Measurements from ENCODE around the gene CASP10. TPM values are rescaled to one million over a fixed set of nuclear protein-coding genes. Genes with fewer than 3 reads are reported as not detected.
A peak's percentile ranks its signal among the peaks of the same experiment; 100 is the strongest.

Gene CASP10
- total RNA-seq, 2 experiments from 2014 or later = 15.9 to 16.7 TPM

DNA sequence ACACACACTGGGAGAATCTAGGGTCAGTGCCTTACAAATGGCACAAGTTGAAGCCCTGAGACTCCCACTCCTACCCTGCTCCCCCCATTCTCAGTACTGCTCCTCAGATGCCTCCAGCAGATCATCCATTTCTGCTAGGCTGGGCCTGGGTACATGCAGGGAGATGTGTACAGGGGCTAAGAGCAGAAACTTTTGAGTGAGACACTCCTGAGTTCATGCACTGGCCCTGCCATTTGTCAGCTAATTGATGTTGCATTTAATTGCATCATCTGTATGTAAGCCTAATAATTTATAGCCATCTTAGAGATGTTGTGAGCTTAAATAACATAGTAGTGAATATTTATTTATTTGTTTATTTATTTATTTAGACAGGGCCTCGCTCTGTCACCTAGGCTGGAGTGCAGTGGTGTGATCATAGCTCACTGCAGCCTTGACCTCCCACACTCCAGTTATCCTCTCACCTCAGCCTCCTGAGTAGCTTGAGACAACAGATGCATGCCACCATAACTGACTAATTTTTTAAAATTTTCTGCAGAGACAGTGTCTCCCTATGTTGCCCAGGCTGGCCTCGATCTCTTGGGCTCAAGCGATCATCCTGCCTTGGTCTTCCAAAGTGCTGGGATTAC is 72.6 kb downstream of the CASP10 start:
- peaks cover 5% of the 10 kb centered on the region for H3K9me3 Mint-ChIP-seq
- H3K27ac Mint-ChIP-seq = peak overlapping the region; percentile 73
- no peak for DNase-seq
- no peaks in the 10 kb centered on the region for H3K27me3 Mint-ChIP-seq
- H3K36me3 Mint-ChIP-seq = peaks cover 30% of the 10 kb centered on the region
- intact Hi-C loops (cut with micrococcal nuclease) = loop anchor here (10.0 kb wide), 1 partner anchor 551 kb away; no protein-coding TSS in a partner anchor
- ChIA-PET POLR2A (no interaction called here), CTCF (interaction anchor here (3.4 kb wide), 1 partner anchor 22 kb away, joined by 30 read pairs; no protein-coding TSS in a partner anchor)
- peaks cover 76% of the 10 kb centered on the region for H3K4me1 Mint-ChIP-seq (ENCODE audit: low read depth)
- no peak overlapping the region for H3K4me3 Mint-ChIP-seq

DNA sequence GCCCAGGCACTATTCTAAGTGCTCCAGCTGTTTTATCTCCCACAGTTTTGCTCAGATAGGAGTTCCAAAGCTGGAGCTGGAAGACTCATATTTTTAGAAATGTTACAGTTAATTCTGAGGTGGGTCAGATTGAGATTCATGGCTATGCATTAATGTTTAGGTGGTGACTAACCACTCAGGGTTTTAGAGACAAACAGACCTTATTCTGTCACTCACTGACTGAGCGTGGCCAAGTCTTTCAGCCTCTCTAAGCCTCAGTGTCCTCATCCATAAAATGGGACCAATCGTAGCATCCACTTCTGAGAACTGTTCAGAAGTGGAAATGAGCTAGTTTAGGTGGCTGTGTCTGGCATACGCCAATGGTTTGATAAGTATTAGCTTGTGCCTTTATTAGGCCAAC is 73.1 kb downstream of the CASP10 start:
- no peaks in the 10 kb centered on the region for H3K27me3 Mint-ChIP-seq
- CTCF ChIA-PET = interaction anchor here (1.8 to 3.4 kb wide), 2 partner anchors 19 to 23 kb away, joined by 7 to 30 read pairs; no protein-coding TSS in a partner anchor
- peak overlapping the region; percentile 98 for H3K27ac Mint-ChIP-seq
- DNase-seq = no peak
- peaks cover 2% of the 10 kb centered on the region for H3K9me3 Mint-ChIP-seq
- H3K36me3 Mint-ChIP-seq = peaks cover 28% of the 10 kb centered on the region
- POLR2A ChIA-PET = interaction anchor here (1.4 to 9.8 kb wide), 2 partner anchors 14 to 23 kb away, joined by 4 to 96 read pairs; no protein-coding TSS in a partner anchor
- peaks cover 71% of the 10 kb centered on the region for H3K4me1 Mint-ChIP-seq (ENCODE audit: low read depth)
- H3K4me3 Mint-ChIP-seq = no peak overlapping the region
- intact Hi-C loops (cut with micrococcal nuclease) = loop anchor here (10.0 kb wide), 1 partner anchor 551 kb away; no protein-coding TSS in a partner anchor

DNA sequence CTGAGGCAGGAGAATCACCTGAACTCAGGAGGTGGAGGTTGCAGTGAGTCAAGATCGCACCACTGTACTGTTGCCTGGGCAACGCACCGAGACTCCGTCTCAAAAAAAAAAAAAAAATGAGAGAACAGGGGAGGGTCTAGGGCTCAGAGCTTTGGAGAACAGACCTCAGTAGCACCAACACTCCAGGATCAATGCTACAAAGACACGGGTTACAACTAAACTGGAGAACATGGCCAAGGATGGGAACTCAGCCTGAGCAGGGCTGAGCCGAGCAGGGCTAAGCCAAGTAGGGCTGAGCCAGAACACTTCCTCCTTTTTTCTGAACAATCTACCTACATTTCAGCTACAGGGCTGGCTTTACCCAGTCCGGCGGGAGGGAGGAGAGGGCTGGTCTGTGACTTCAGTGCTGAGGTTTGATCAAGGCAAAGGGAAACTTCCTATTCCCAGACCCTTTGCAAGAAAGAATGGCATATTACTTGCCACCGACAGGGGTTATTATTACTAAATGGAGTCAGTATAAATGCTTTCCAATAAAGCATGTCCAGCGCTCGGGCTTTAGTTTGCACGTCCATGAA is 74.5 kb downstream of the CASP10 start:
- intact Hi-C loops (cut with micrococcal nuclease) = loop anchor here (10.0 kb wide), 1 partner anchor 553 kb away; no protein-coding TSS in a partner anchor
- Mint-ChIP-seq H3K27me3 (no peaks in the 10 kb centered on the region), H3K4me1 (ENCODE audit: low read depth) (peaks cover 67% of the 10 kb centered on the region), H3K27ac (peak overlapping the region; percentile 98), H3K36me3 (peaks cover 29% of the 10 kb centered on the region), H3K9me3 (peaks cover under 1% of the 10 kb centered on the region), H3K4me3 (peak overlapping the region; percentile 85)
- DNase-seq = peak; percentile 64
- POLR2A ChIA-PET = interaction anchor here (0.6 to 9.8 kb wide), 4 partner anchors 8 to 24 kb away, joined by 3 to 96 read pairs (median 4); no protein-coding TSS in a partner anchor
- CTCF ChIA-PET = interaction anchor here (1.8 to 3.4 kb wide), 2 partner anchors 20 to 24 kb away, joined by 7 to 30 read pairs; no protein-coding TSS in a partner anchor

DNA sequence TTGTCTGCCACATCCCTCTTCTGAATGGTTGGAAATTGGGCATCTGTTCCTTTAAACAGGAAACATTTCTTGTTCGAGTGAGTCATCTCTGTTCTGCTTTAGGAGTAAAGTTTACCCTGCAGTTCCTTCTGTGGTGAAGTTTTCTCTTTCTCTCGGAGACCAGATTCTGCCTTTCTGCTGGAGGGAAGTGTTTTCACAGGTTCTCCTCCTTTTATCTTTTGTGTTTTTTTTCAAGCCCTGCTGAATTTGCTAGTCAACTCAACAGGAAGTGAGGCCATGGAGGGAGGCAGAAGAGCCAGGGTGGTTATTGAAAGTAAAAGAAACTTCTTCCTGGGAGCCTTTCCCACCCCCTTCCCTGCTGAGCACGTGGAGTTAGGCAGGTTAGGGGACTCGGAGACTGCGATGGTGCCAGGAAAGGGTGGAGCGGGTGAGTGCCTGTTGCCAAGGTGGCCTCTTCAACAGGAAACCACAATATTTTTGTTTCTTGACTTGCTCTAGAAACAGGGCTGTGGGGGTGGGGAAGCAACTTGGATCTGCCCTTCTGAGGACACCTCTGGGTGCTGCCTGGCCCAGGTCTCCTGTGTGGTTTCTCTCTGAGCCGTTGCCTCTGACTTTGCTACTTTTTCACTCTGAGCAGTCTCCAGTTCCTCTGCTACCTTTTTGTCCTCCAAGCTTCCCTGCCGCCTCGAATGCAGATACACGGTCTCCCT is 75.2 kb downstream of the CASP10 start:
- Mint-ChIP-seq H3K4me1 (ENCODE audit: low read depth) (peaks cover 66% of the 10 kb centered on the region), H3K9me3 (no peaks in the 10 kb centered on the region), H3K36me3 (peaks cover 30% of the 10 kb centered on the region), H3K4me3 (peak overlapping the region; percentile 85), H3K27ac (peak overlapping the region; percentile 98), H3K27me3 (no peaks in the 10 kb centered on the region)
- intact Hi-C loops (cut with micrococcal nuclease) = loop anchor here (1.0 to 10.0 kb wide), 8 partner anchors 22 to 553 kb away; partner anchors contain the start of genes CASP10, NIF3L1, PPIL3 and STRADB
- DNase-seq = peak; percentile 96
- CTCF ChIA-PET = interaction anchor here (1.8 to 3.4 kb wide), 2 partner anchors 21 to 25 kb away, joined by 7 to 30 read pairs; no protein-coding TSS in a partner anchor
- POLR2A ChIA-PET = interaction anchor here (0.6 to 9.8 kb wide), 3 partner anchors 7 to 75 kb away, joined by 3 to 96 read pairs (median 3); partner anchors contain the start of gene CASP10

DNA sequence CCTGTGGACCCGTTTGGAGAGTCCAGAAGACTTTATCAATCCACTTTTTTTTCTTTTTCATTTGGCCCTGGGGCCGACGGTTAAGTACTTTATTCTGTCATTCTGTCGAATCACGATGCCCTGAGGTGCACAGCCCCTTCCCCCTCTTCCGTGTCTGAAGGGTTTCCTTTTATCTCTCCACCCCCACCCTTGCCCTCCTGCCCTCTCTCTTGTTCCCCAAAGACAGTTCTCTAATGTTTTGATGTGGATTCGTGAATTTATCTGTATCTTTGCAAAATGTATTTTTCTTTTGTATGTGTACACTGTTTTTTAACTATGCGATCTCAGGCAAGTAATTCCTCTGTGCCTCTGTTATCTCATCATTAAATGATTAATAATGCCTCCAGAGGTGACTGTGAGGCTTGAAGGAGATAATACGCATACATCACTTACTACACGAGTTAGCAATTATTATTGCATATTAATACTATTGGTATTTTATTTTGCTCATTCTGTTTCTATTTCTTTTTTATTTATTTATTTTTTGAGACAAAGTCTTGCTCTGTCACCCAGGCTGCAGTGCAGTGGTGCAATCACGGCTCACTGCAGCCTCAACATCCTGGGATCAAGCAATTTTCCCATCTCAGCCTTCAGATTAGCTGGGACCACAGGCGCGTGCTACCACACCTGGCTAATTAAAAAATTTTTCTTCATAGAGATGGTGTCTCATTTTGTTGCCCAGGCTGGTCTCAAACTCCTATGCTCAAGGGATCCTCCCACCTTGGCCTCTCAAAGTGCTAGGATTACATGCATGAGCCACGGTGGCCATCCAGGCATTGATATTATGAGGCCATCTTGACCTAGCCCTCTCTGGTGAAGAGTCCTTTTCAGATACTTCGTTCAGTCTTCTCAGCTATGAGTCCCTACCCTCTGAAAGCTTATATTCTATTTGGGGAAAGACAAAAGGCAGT is 76.0 kb downstream of the CASP10 start:
- Mint-ChIP-seq H3K9me3 (no peaks in the 10 kb centered on the region), H3K4me1 (ENCODE audit: low read depth) (peaks cover 68% of the 10 kb centered on the region), H3K4me3 (peak overlapping the region; percentile 85), H3K36me3 (peaks cover 30% of the 10 kb centered on the region), H3K27me3 (no peaks in the 10 kb centered on the region), H3K27ac (peak overlapping the region; percentile 98)
- intact Hi-C loops (cut with micrococcal nuclease) = loop anchor here (1.0 to 10.0 kb wide), 8 partner anchors 23 to 554 kb away; partner anchors contain the start of genes CASP10, NIF3L1, PPIL3 and STRADB
- no peak for DNase-seq
- POLR2A ChIA-PET = interaction anchor here (1.0 to 9.8 kb wide), 5 partner anchors 11 to 395 kb away, joined by 3 to 96 read pairs (median 28); partner anchors contain the start of genes CASP10, CFLAR and CLK1
- CTCF ChIA-PET = interaction anchor here (1.0 to 8.9 kb wide), 6 partner anchors 12 to 193 kb away, joined by 3 to 120 read pairs (median 4); partner anchors contain the start of genes STRADB and TRAK2

DNA sequence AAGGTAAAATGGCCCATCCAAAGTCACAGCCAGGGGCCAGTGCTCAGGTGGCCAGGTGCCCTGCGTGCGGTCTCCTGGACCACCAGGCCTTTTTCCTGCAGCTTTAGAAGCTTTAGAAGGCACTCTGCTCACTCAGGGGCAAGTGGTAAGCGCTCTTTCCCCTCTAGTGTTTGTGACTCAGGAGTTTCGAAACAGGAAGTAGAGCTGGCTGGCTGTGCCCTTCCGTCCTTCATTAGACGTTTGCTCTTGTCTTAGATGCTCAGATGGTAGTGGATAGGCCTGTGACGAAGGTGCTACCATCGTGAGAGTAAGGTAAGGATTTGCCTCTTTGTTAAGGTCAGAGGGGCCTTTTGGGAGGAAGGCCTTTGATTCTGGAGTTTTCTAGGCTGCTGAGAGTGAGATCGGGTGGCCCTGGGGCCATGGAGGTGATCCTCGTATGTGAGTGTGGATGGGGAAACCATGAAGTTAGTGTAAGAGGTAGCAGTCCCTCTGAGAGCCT is 77.4 kb downstream of the CASP10 start, which contains the start of gene CASP8:
Gene CASP8, plus strand, starts transcription at position 235 of the 499 bp plus-strand sequence. CDS start 5,951 bp downstream, outside the sequence.
- CTCF ChIA-PET = interaction anchor here (1.0 to 8.9 kb wide), 9 partner anchors 9 to 191 kb away, joined by 3 to 120 read pairs (median 4); partner anchors contain the start of genes CASP10, STRADB and TRAK2
- Mint-ChIP-seq H3K27ac (peak within 1 kb of the TSS; percentile 100), H3K4me3 (peak within 1 kb of the TSS; percentile 100), H3K4me1 (ENCODE audit: low read depth) (peaks cover 68% of the 10 kb centered on the region), H3K36me3 (peaks cover 25% of the 10 kb centered on the region), H3K27me3 (no peaks in the 10 kb centered on the region), H3K9me3 (no peaks in the 10 kb centered on the region)
- intact Hi-C loops (cut with micrococcal nuclease) = loop anchor here (1.0 to 5.0 kb wide), 4 partner anchors 13 to 1007 kb away; partner anchors contain the start of genes NOP58 and TMEM237
- peak; percentile 82 for DNase-seq
- POLR2A ChIA-PET = interaction anchor here (0.7 to 9.8 kb wide), 10 partner anchors 13 to 788 kb away, joined by 3 to 96 read pairs (median 8); partner anchors contain the start of genes CFLAR and CLK1

DNA sequence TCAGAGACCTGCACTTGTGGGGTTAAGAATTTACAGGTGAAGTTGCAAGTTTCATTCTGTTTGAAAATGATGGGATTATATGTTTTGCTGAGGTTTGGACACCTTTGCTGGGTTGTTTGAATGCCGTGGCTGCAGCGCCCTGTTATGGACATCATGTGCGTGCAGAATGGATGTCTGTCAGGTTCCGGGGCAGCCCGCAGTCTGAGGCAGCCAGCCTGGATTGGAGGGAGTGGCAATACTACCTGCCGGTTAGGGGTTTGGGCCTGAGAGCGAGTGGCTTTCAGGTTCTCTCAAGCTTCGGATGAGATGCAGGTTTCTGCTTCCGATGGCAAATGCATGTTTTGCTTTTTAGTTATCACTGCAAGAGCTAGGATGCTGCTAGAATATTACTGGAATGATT is 78.5 kb downstream of the CASP10 start:
- Mint-ChIP-seq H3K4me3 (peak overlapping the region; percentile 100), H3K27ac (peak overlapping the region; percentile 100), H3K9me3 (no peaks in the 10 kb centered on the region), H3K36me3 (peaks cover 28% of the 10 kb centered on the region), H3K27me3 (no peaks in the 10 kb centered on the region), H3K4me1 (ENCODE audit: low read depth) (peaks cover 70% of the 10 kb centered on the region)
- POLR2A ChIA-PET = interaction anchor here (0.9 to 9.8 kb wide), 9 partner anchors 8 to 397 kb away, joined by 3 to 96 read pairs (median 11); partner anchors contain the start of genes CFLAR, CLK1, STRADB and TRAK2
- peak; percentile 82 for DNase-seq
- intact Hi-C loops (cut with micrococcal nuclease) = loop anchor here (2.0 to 5.0 kb wide), 3 partner anchors 143 to 1006 kb away; partner anchors contain the start of genes NOP58 and TMEM237
- CTCF ChIA-PET = interaction anchor here (0.7 to 8.9 kb wide), 8 partner anchors 7 to 103 kb away, joined by 3 to 120 read pairs (median 4); partner anchors contain the start of gene CASP10

DNA sequence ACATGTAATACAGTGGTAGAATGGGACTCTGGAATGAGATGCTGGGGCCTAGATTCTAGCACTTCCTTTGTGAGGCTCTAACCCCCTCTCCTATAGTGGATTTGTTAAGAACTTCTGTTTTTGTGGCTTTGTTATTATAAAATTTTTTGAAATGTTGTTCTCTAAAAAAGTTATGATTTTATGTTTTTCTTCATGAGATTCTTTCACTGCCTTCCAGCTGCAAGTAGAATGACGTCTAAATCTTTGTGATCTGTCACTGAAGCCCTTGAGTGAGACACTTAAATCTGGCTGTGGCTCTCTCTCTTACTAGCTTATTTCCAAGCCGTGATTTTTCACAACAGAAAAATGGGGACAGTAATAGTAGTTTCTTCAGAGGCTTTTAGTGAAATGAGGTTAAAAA is 79.0 kb downstream of the CASP10 start:
- no peak for DNase-seq
- peaks cover 30% of the 10 kb centered on the region for H3K36me3 Mint-ChIP-seq
- H3K9me3 Mint-ChIP-seq = no peaks in the 10 kb centered on the region
- no peaks in the 10 kb centered on the region for H3K27me3 Mint-ChIP-seq
- intact Hi-C loops (cut with micrococcal nuclease) = loop anchor here (1.0 to 5.0 kb wide), 5 partner anchors 10 to 1005 kb away; partner anchors contain the start of genes NOP58 and TMEM237
- ChIA-PET CTCF (interaction anchor here (0.7 to 8.9 kb wide), 8 partner anchors 8 to 373 kb away, joined by 3 to 120 read pairs (median 4); partner anchors contain the start of genes CASP10, NIF3L1 and PPIL3), POLR2A (interaction anchor here (0.9 to 9.8 kb wide), 9 partner anchors 8 to 398 kb away, joined by 3 to 96 read pairs (median 16); partner anchors contain the start of genes CFLAR, CLK1, STRADB and TRAK2)
- H3K4me3 Mint-ChIP-seq = peak overlapping the region; percentile 100
- H3K4me1 Mint-ChIP-seq (ENCODE audit: low read depth) = peaks cover 70% of the 10 kb centered on the region
- H3K27ac Mint-ChIP-seq = peak overlapping the region; percentile 100

DNA sequence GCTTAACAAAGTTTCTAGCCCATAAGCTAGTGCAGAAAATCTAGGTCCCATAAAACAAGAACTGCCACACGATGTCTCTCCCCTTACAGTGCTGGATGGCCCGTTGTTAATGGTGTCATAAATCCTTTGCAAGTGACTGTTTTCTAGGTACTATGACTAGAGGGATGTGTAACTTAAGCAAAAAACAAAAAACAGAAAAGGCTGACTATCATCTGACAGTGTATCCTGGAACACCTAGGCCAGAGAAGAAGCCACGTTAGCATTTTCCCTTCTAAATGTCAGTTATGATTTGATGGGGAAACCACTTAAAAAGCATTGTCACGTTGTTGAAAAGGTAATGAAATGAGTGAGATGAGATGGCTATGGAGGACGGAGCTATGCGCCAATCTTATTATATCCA is 79.8 kb downstream of the CASP10 start:
- Mint-ChIP-seq H3K4me3 (peak overlapping the region; percentile 74), H3K4me1 (ENCODE audit: low read depth) (peaks cover 71% of the 10 kb centered on the region), H3K27me3 (no peaks in the 10 kb centered on the region), H3K36me3 (peaks cover 34% of the 10 kb centered on the region), H3K27ac (peak overlapping the region; percentile 95), H3K9me3 (no peaks in the 10 kb centered on the region)
- POLR2A ChIA-PET = interaction anchor here (0.9 to 9.8 kb wide), 10 partner anchors 9 to 399 kb away, joined by 3 to 96 read pairs (median 13); partner anchors contain the start of genes CFLAR, CLK1, STRADB and TRAK2
- intact Hi-C loops (cut with micrococcal nuclease) = loop anchor here (1.0 to 5.0 kb wide), 4 partner anchors 10 to 1005 kb away; partner anchors contain the start of genes NOP58 and TMEM237
- CTCF ChIA-PET = interaction anchor here (0.6 to 8.9 kb wide), 11 partner anchors 9 to 374 kb away, joined by 3 to 120 read pairs (median 4); partner anchors contain the start of genes CASP10, NIF3L1 and PPIL3
- DNase-seq = peak; percentile 67
